Measurements from ENCODE around the gene CREM. TPM values are rescaled to one million over a fixed set of nuclear protein-coding genes. Genes with fewer than 3 reads are reported as not detected.

The CREM gene
- total RNA-seq, 1 experiment from 2014 or later, result 24.7 TPM

GRCh38 chr10:35185260-35186034 lies 58.8 kb downstream of the CREM start:
- no peaks in the 10 kb centered on the region for H3K36me3 ChIP-seq (ENCODE audit: control insufficient read depth, insufficient read depth, low read length)
- H3K9me3 ChIP-seq, result no peaks in the 10 kb centered on the region
- Mint-ChIP-seq H3K9me3 (ENCODE audit: unreplicated experiment) (no peaks in the 10 kb centered on the region), H3K4me3 (ENCODE audit: unreplicated experiment) (no peak overlapping the region), H3K4me1 (ENCODE audit: low read depth, unreplicated experiment) (no peaks in the 10 kb centered on the region), H3K27ac (ENCODE audit: unreplicated experiment) (no peak overlapping the region), H3K27me3 (ENCODE audit: insufficient read depth, unreplicated experiment) (no peaks in the 10 kb centered on the region), H3K36me3 (ENCODE audit: insufficient read depth, unreplicated experiment) (no peaks in the 10 kb centered on the region)
- no peaks in the 10 kb centered on the region for H3K27me3 ChIP-seq (replicated peaks; ENCODE audit: control insufficient read depth, insufficient read depth, low read length)
- TF ChIP-seq CTCF (IDR thresholded peaks at IDR 0.05; ENCODE audit: insufficient read depth in 1 of 2, low read depth in 1 of 2, low read length in 1 of 2, severe bottlenecking in 1 of 2, unreplicated experiment in 1 of 2), result no peak
- no peaks in the 10 kb centered on the region for H3K4me1 ChIP-seq
- no peak for DNase-seq
- ChIA-PET POLR2A (no interaction called here), CTCF (interaction anchor here (1.5 kb wide), 1 partner anchor 11 kb away, joined by 8 read pairs; no protein-coding TSS in a partner anchor)
- intact Hi-C loops (cut with micrococcal nuclease; ENCODE audit: unreplicated experiment), result no loop called here
- no TSS peak for BruUV-seq (replicated peaks)
- no peak overlapping the region for H3K4me3 ChIP-seq (ENCODE audit: low read depth, low read length)

- Histone ChIP-seq H3K4me3 (ENCODE audit: low read depth, low read length) (no peak overlapping the region), H3K4me1 (no peaks in the 10 kb centered on the region), H3K27me3 (replicated peaks; ENCODE audit: control insufficient read depth, insufficient read depth, low read length) (no peaks in the 10 kb centered on the region), H3K36me3 (ENCODE audit: control insufficient read depth, insufficient read depth, low read length) (no peaks in the 10 kb centered on the region), H3K9me3 (no peaks in the 10 kb centered on the region)
- Mint-ChIP-seq H3K27me3 (ENCODE audit: insufficient read depth, unreplicated experiment) (no peaks in the 10 kb centered on the region), H3K4me3 (ENCODE audit: unreplicated experiment) (no peak overlapping the region), H3K9me3 (ENCODE audit: unreplicated experiment) (no peaks in the 10 kb centered on the region), H3K27ac (ENCODE audit: unreplicated experiment) (no peak overlapping the region), H3K36me3 (ENCODE audit: insufficient read depth, unreplicated experiment) (no peaks in the 10 kb centered on the region), H3K4me1 (ENCODE audit: low read depth, unreplicated experiment) (peaks cover 7% of the 10 kb centered on the region)
- DNase-seq, result no peak
- BruUV-seq (replicated peaks), result no TSS peak
- POLR2A ChIA-PET, result no interaction called here
- no peak for TF ChIP-seq CTCF (IDR thresholded peaks at IDR 0.05; ENCODE audit: insufficient read depth in 1 of 2, low read depth in 1 of 2, low read length in 1 of 2, severe bottlenecking in 1 of 2, unreplicated experiment in 1 of 2)
- CTCF ChIA-PET, result no interaction called here
- intact Hi-C loops (cut with micrococcal nuclease; ENCODE audit: unreplicated experiment), result no loop called here
These were observed 62.3 kb downstream of the CREM start for GRCh38 chr10:35188954-35189353.

- H3K36me3 Mint-ChIP-seq (ENCODE audit: insufficient read depth, unreplicated experiment), result no peaks in the 10 kb centered on the region
- TF ChIP-seq CTCF (IDR thresholded peaks at IDR 0.05; ENCODE audit: insufficient read depth in 1 of 2, low read depth in 1 of 2, low read length in 1 of 2, severe bottlenecking in 1 of 2, unreplicated experiment in 1 of 2), result no peak
- peaks cover 7% of the 10 kb centered on the region for H3K4me1 Mint-ChIP-seq (ENCODE audit: low read depth, unreplicated experiment)
- H3K9me3 Mint-ChIP-seq (ENCODE audit: unreplicated experiment), result no peaks in the 10 kb centered on the region
- Histone ChIP-seq H3K4me1 (peaks cover 4% of the 10 kb centered on the region; the same call in 1 of the 2 replicates), H3K36me3 (ENCODE audit: control insufficient read depth, insufficient read depth, low read length) (no peaks in the 10 kb centered on the region), H3K27me3 (replicated peaks; ENCODE audit: control insufficient read depth, insufficient read depth, low read length) (no peaks in the 10 kb centered on the region), H3K4me3 (ENCODE audit: low read depth, low read length) (no peak overlapping the region), H3K9me3 (no peaks in the 10 kb centered on the region)
- intact Hi-C loops (cut with micrococcal nuclease; ENCODE audit: unreplicated experiment), result no loop called here
- POLR2A ChIA-PET, result no interaction called here
- BruUV-seq (replicated peaks), result no TSS peak
- DNase-seq, result no peak
- no peaks in the 10 kb centered on the region for H3K27me3 Mint-ChIP-seq (ENCODE audit: insufficient read depth, unreplicated experiment)
- no peak overlapping the region for H3K4me3 Mint-ChIP-seq (ENCODE audit: unreplicated experiment)
- no peak overlapping the region for H3K27ac Mint-ChIP-seq (ENCODE audit: unreplicated experiment)
- CTCF ChIA-PET, result no interaction called here
These were observed 64.9 kb downstream of the CREM start for GRCh38 chr10:35191523-35191922.

All from Caco-2 (cell line).